ENCODE data around the gene RPL32.

Gene RPL32

GRCh38 chr3:12837295-12837986 lies 3.9 kb downstream of the RPL32 start:
- in situ Hi-C loops (cut with HindIII; ENCODE audit: low pct_ligation_motif_present, low pct_unique_long_range_greater_than_20kb, low sequenced_read_pairs) = no loop called here
- no peak for DNase-seq

- in situ Hi-C loops (cut with HindIII; ENCODE audit: low pct_ligation_motif_present, low pct_unique_long_range_greater_than_20kb, low sequenced_read_pairs) = no loop called here
- no peak for DNase-seq
Observed at GRCh38 chr3:12835052-12835665, 6.2 kb downstream of the RPL32 start.

GRCh38 chr3:12833222-12834161 lies 7.9 kb downstream of the RPL32 start:
- no peak for DNase-seq

GRCh38 chr3:12832350-12833221 lies 8.8 kb downstream of the RPL32 start:
- no peak for DNase-seq
- in situ Hi-C loops (cut with HindIII; ENCODE audit: low pct_ligation_motif_present, low pct_unique_long_range_greater_than_20kb, low sequenced_read_pairs) = no loop called here

More at GRCh38 chr3:12833222-12834161, 7.9 kb downstream of the RPL32 start:
- in situ Hi-C loops (cut with HindIII; ENCODE audit: low pct_ligation_motif_present, low pct_unique_long_range_greater_than_20kb, low sequenced_read_pairs) = no loop called here

- in situ Hi-C loops (cut with HindIII; ENCODE audit: low pct_ligation_motif_present, low pct_unique_long_range_greater_than_20kb, low sequenced_read_pairs) = no loop called here
- no peak for DNase-seq
Observed at GRCh38 chr3:12831301-12831866, 10.0 kb downstream of the RPL32 start.

- DNase-seq = no peak
- in situ Hi-C loops (cut with HindIII; ENCODE audit: low pct_ligation_motif_present, low pct_unique_long_range_greater_than_20kb, low sequenced_read_pairs) = no loop called here
Observed at GRCh38 chr3:12830785-12831156, 10.6 kb downstream of the RPL32 start.

- DNase-seq = no peak
- in situ Hi-C loops (cut with HindIII; ENCODE audit: low pct_ligation_motif_present, low pct_unique_long_range_greater_than_20kb, low sequenced_read_pairs) = no loop called here
Observed at GRCh38 chr3:12829886-12830784, 11.2 kb downstream of the RPL32 start.

GRCh38 chr3:12829404-12829803 lies 12.0 kb downstream of the RPL32 start:
- DNase-seq = no peak
- in situ Hi-C loops (cut with HindIII; ENCODE audit: low pct_ligation_motif_present, low pct_unique_long_range_greater_than_20kb, low sequenced_read_pairs) = no loop called here

GRCh38 chr3:12828751-12829150 lies 12.6 kb downstream of the RPL32 start:
- DNase-seq = no peak
- in situ Hi-C loops (cut with HindIII; ENCODE audit: low pct_ligation_motif_present, low pct_unique_long_range_greater_than_20kb, low sequenced_read_pairs) = no loop called here

GRCh38 chr3:12825156-12825555 lies 16.2 kb downstream of the RPL32 start:
- in situ Hi-C loops (cut with HindIII; ENCODE audit: low pct_ligation_motif_present, low pct_unique_long_range_greater_than_20kb, low sequenced_read_pairs) = no loop called here
- no peak for DNase-seq

GRCh38 chr3:12824299-12824698 lies 17.1 kb downstream of the RPL32 start:
- DNase-seq = no peak
- in situ Hi-C loops (cut with HindIII; ENCODE audit: low pct_ligation_motif_present, low pct_unique_long_range_greater_than_20kb, low sequenced_read_pairs) = no loop called here

GRCh38 chr3:12822725-12823373 lies 18.5 kb downstream of the RPL32 start:
- in situ Hi-C loops (cut with HindIII; ENCODE audit: low pct_ligation_motif_present, low pct_unique_long_range_greater_than_20kb, low sequenced_read_pairs) = no loop called here
- peak; percentile 47 for DNase-seq

- no peak for DNase-seq
- in situ Hi-C loops (cut with HindIII; ENCODE audit: low pct_ligation_motif_present, low pct_unique_long_range_greater_than_20kb, low sequenced_read_pairs) = no loop called here
Observed at GRCh38 chr3:12818773-12819172, 22.6 kb downstream of the RPL32 start.

GRCh38 chr3:12818273-12818672 lies 23.1 kb downstream of the RPL32 start:
- in situ Hi-C loops (cut with HindIII; ENCODE audit: low pct_ligation_motif_present, low pct_unique_long_range_greater_than_20kb, low sequenced_read_pairs) = no loop called here

GRCh38 chr3:12817343-12817710 lies 24.0 kb downstream of the RPL32 start:
- in situ Hi-C loops (cut with HindIII; ENCODE audit: low pct_ligation_motif_present, low pct_unique_long_range_greater_than_20kb, low sequenced_read_pairs) = no loop called here
- no peak for DNase-seq

More at GRCh38 chr3:12818273-12818672, 23.1 kb downstream of the RPL32 start:
- no peak for DNase-seq

GRCh38 chr3:12816521-12817342 lies 24.6 kb downstream of the RPL32 start:
- in situ Hi-C loops (cut with HindIII; ENCODE audit: low pct_ligation_motif_present, low pct_unique_long_range_greater_than_20kb, low sequenced_read_pairs) = no loop called here
- DNase-seq = no peak

Measured in ACHN (cell line).